Uterus (tissue), 4 donors: Measurements from ENCODE around the gene PCMTD2. TPM values are rescaled to one million over a fixed set of nuclear protein-coding genes. Genes with fewer than 3 reads are reported as not detected.

ENCODE experiments used
- DNase-seq, 2 donors: peaks; one replicate each; pipeline ENCODE4 v3.0.0-alpha.2; 2019 to 2020
- H3K27ac ChIP-seq, 2 donors: fragments of 200-600 bp; sonication (generic); 1 replicate in 1 of 2; 2 replicates in 1 of 2; pipeline ENCODE4 v1.5.1; 2016 to 2018
- H3K27me3 ChIP-seq, 2 donors: fragments of 200-600 bp; sonication (generic); one replicate each; pipeline ENCODE4 v1.5.1; 2018 to 2019; ENCODE audit warnings: control low read depth in 1 of 2
- H3K36me3 ChIP-seq, 2 donors: fragments of 200-600 bp; sonication (generic); one replicate each; pipeline ENCODE4 v1.5.1; 2019; ENCODE audit warnings: control low read depth in 1 of 2
- H3K4me1 ChIP-seq, 2 donors: fragments of 200-600 bp; sonication (generic); one replicate each; pipeline ENCODE4 v1.5.1; 2018 to 2019; ENCODE audit warnings: control low read depth in 1 of 2
- H3K4me3 ChIP-seq, 2 donors: fragments of 200-600 bp; sonication (generic); 1 replicate in 1 of 2; 2 replicates in 1 of 2; pipeline ENCODE4 v1.5.1; 2018 to 2019; ENCODE audit warnings: mild to moderate bottlenecking in 1 of 2
- H3K9me3 ChIP-seq, 2 donors: fragments of 200-600 bp; sonication (generic); one replicate each; pipeline ENCODE4 v1.5.1; 2019; ENCODE audit warnings: control low read depth in 1 of 2
- CTCF ChIP-seq, 4 experiments: fragments of 200-600 bp in 2 of 4; fragments of 450-650 bp in 2 of 4; sonication (generic) in 2 of 4; IDR thresholded peaks; one replicate each; pipeline ENCODE4 v1.5.1; 2016 to 2019; ENCODE audit warnings: antibody characterized with exemption in 4 of 4, mild to moderate bottlenecking in 2 of 4, moderate library complexity in 1 of 4
- POLR2A ChIP-seq, 2 donors: fragments of 450-650 bp; IDR thresholded peaks; one replicate each; pipeline ENCODE4 v1.6.1; 2016; ENCODE audit warnings: antibody characterized with exemption in 2 of 2, mild to moderate bottlenecking in 1 of 2, moderate library complexity in 1 of 2
- intact Hi-C: fragments of 100-400 bp; cut with DNase I; formaldehyde crosslinking; loops from one replicate; pipeline ENCODE4 v1.15.1; 2023; ENCODE audit warnings: low total_unique reads
- total RNA-seq, 4 donors: library from RNA; depleted of rRNA in 3 of 4; stranded (reverse); fragments of >200 nt in 3 of 4; gene quantifications; one replicate each; pipeline versions ENCODE4 v1.1.0 to v1.2.4, GENCODE V29; 2014 to 2023
- donor health status: DM: yes; HTN: yes; CAD: no.

Gene PCMTD2
- total RNA-seq, 4 donors from 2014 or later = 50.5 to 162 (median 66.1) TPM

DNA sequence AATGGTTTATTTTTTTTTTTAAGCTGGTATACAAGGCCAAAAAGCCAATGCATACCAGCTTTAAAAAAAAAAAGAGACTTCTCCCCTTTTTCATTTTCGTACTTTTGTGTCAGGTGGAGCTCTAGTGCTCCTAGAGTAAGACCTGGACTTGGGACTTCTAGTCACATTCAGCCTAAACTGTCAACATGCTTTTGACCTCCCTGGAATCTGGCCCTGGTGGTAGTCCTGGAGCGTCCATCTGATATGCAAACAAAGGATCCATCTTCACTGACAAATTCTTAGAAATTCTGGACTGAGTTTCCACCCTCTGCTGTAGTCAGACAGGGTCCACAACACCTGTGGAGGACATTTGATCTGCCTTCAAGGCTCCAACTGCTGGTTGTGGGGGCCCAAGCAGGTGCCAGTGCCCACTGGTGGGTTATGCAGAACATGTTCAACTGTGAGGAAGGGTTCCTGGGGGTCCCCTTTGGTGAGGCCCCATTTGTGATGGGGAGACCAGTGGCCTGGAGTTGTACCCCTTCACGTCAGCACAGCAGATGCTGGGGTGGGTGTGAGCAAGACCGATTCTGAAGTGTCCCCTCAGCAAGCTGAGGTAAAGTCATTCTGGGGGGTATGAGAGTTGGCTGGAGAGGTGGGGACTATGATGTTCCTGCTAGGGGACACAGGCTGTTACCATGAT is 12.6 kb upstream of the PCMTD2 start:
- DNase-seq = peak in 1 of 2 donors; percentile 7
- Histone ChIP-seq H3K27ac (no peak overlapping the region), H3K4me3 (no peak overlapping the region), H3K4me1 (no peaks in the 10 kb centered on the region), H3K9me3 (no peaks in the 10 kb centered on the region), H3K27me3 (no peaks in the 10 kb centered on the region), H3K36me3 (no peaks in the 10 kb centered on the region)
- no peak for TF ChIP-seq POLR2A (IDR thresholded peaks at IDR 0.05)
- TF ChIP-seq CTCF (IDR thresholded peaks at IDR 0.05) = no peak
- intact Hi-C loops = no loop called here

DNA sequence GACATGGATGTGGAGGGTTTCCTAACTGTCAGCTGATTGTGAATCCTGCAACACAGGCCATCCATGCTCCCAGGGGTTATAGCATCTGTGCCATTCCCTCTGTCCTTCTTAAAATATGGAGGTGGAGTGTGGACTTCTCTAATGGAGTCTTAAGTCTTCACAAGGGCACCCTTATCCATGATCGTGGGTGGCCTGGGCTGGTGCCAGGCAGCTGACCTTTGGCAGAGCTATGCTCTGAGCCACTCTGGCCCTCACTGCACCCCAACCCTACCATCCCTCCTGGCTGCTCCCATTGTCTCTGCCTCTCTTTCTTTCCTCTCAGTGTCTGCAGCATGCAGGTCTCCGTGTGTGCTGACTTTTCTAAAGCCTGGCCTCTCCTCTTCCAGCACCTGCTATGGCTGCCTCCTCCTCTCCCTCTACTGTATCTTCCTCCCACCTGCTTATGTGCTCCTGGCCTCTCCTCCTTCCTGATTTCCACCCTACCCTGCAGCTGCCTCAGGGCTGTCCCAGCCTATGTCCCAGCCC is 11.2 kb upstream of the PCMTD2 start:
- no peaks in the 10 kb centered on the region for H3K4me1 ChIP-seq
- no peaks in the 10 kb centered on the region for H3K27me3 ChIP-seq
- peak; percentile 1 to 8 for DNase-seq
- H3K9me3 ChIP-seq = no peaks in the 10 kb centered on the region
- intact Hi-C loops = no loop called here
- TF ChIP-seq POLR2A (IDR thresholded peaks at IDR 0.05) (no peak), CTCF (IDR thresholded peaks at IDR 0.05) (no peak)
- no peak overlapping the region for H3K4me3 ChIP-seq
- no peaks in the 10 kb centered on the region for H3K36me3 ChIP-seq
- H3K27ac ChIP-seq = no peak overlapping the region

GRCh38 chr20:64244870-64245603 is 10.5 kb upstream of the PCMTD2 start:
- intact Hi-C loops = no loop called here
- no peaks in the 10 kb centered on the region for H3K4me1 ChIP-seq
- H3K27me3 ChIP-seq = no peaks in the 10 kb centered on the region
- no peak overlapping the region for H3K27ac ChIP-seq
- no peaks in the 10 kb centered on the region for H3K36me3 ChIP-seq
- no peak for TF ChIP-seq POLR2A (IDR thresholded peaks at IDR 0.05)
- TF ChIP-seq CTCF (IDR thresholded peaks at IDR 0.05) = no peak
- H3K9me3 ChIP-seq = no peaks in the 10 kb centered on the region
- peak; percentile 5 to 6 for DNase-seq
- H3K4me3 ChIP-seq = no peak overlapping the region

- no peaks in the 10 kb centered on the region for H3K36me3 ChIP-seq
Measured at GRCh38 chr20:64245746-64246595, 9.6 kb upstream of the PCMTD2 start.

More at GRCh38 chr20:64245746-64246595, 9.6 kb upstream of the PCMTD2 start:
- no peak for TF ChIP-seq POLR2A (IDR thresholded peaks at IDR 0.05)
- TF ChIP-seq CTCF (IDR thresholded peaks at IDR 0.05) = no peak
- DNase-seq = no peak
- no peak overlapping the region for H3K4me3 ChIP-seq
- no peaks in the 10 kb centered on the region for H3K4me1 ChIP-seq
- intact Hi-C loops = no loop called here
- no peak overlapping the region for H3K27ac ChIP-seq
- H3K27me3 ChIP-seq = no peaks in the 10 kb centered on the region
- no peaks in the 10 kb centered on the region for H3K9me3 ChIP-seq
